Chondrocyte (in vitro differentiated cells): ENCODE data around the gene TMPRSS6. TPM values are rescaled to one million over a fixed set of nuclear protein-coding genes. Genes with fewer than 3 reads are reported as not detected.

ENCODE experiments used
- DNase-seq: peaks from one replicate; pipeline ENCODE4 v3.0.0; 2021; ENCODE audit warnings: mixed read lengths, low spot score
- H3K27ac Mint-ChIP-seq: one replicate; pipeline ENCODE4 v1.8.0; 2021; ENCODE audit warnings: mild to moderate bottlenecking, moderate library complexity, mixed read lengths; ENCODE audit not compliant: unreplicated experiment
- H3K27me3 Mint-ChIP-seq: 2 replicates; pipeline ENCODE4 v1.8.0; 2021; ENCODE audit warnings: low read depth, mixed read lengths
- H3K36me3 Mint-ChIP-seq: 2 replicates; pipeline ENCODE4 v1.8.0; 2021; ENCODE audit warnings: low read depth, mixed read lengths
- H3K4me1 Mint-ChIP-seq: 2 replicates; pipeline ENCODE4 v1.8.0; 2021; ENCODE audit warnings: low read depth, mild to moderate bottlenecking, mixed read lengths
- H3K4me3 Mint-ChIP-seq: one replicate; pipeline ENCODE4 v1.8.0; 2021; ENCODE audit warnings: mild to moderate bottlenecking, moderate library complexity, mixed read lengths; ENCODE audit not compliant: unreplicated experiment
- H3K9me3 Mint-ChIP-seq: 2 replicates; pipeline ENCODE4 v1.8.0; 2021; ENCODE audit warnings: low read depth, mixed read lengths
- total RNA-seq: library from RNA; stranded (reverse); gene quantifications from 3 replicates; pipeline ENCODE4 v1.2.1, GENCODE V29; 2021
- TF ChIP-seq, protein P1 (sequence below): fragments of 200-600 bp; sonication (generic); IDR thresholded peaks from 2 replicates; pipeline ENCODE4 v1.5.0; 2021; ENCODE audit warnings: antibody characterized with exemption, mild to moderate bottlenecking, moderate library complexity

TMPRSS6 gene
- total RNA-seq, 1 donor from 2014 or later = not detected

- Mint-ChIP-seq H3K36me3 (no peaks in the 10 kb centered on the region), H3K27me3 (peaks cover 14% of the 10 kb centered on the region), H3K4me3 (no peak overlapping the region), H3K27ac (no peak overlapping the region), H3K9me3 (no peaks in the 10 kb centered on the region), H3K4me1 (peaks cover 18% of the 10 kb centered on the region)
- TF ChIP-seq, protein P1, sequence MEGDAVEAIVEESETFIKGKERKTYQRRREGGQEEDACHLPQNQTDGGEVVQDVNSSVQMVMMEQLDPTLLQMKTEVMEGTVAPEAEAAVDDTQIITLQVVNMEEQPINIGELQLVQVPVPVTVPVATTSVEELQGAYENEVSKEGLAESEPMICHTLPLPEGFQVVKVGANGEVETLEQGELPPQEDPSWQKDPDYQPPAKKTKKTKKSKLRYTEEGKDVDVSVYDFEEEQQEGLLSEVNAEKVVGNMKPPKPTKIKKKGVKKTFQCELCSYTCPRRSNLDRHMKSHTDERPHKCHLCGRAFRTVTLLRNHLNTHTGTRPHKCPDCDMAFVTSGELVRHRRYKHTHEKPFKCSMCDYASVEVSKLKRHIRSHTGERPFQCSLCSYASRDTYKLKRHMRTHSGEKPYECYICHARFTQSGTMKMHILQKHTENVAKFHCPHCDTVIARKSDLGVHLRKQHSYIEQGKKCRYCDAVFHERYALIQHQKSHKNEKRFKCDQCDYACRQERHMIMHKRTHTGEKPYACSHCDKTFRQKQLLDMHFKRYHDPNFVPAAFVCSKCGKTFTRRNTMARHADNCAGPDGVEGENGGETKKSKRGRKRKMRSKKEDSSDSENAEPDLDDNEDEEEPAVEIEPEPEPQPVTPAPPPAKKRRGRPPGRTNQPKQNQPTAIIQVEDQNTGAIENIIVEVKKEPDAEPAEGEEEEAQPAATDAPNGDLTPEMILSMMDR = no peak
- no peak for DNase-seq
These were observed 72.7 kb downstream of the TMPRSS6 start for GRCh38 chr22:37036655-37037377.

- Mint-ChIP-seq H3K27ac (no peak overlapping the region), H3K4me1 (peaks cover 14% of the 10 kb centered on the region), H3K4me3 (no peak overlapping the region), H3K27me3 (peaks cover 14% of the 10 kb centered on the region), H3K36me3 (peaks cover 3% of the 10 kb centered on the region), H3K9me3 (no peaks in the 10 kb centered on the region)
- TF ChIP-seq, protein P1 = no peak
- DNase-seq = no peak
These were observed 75.7 kb downstream of the TMPRSS6 start for GRCh38 chr22:37033605-37034430.

DNA sequence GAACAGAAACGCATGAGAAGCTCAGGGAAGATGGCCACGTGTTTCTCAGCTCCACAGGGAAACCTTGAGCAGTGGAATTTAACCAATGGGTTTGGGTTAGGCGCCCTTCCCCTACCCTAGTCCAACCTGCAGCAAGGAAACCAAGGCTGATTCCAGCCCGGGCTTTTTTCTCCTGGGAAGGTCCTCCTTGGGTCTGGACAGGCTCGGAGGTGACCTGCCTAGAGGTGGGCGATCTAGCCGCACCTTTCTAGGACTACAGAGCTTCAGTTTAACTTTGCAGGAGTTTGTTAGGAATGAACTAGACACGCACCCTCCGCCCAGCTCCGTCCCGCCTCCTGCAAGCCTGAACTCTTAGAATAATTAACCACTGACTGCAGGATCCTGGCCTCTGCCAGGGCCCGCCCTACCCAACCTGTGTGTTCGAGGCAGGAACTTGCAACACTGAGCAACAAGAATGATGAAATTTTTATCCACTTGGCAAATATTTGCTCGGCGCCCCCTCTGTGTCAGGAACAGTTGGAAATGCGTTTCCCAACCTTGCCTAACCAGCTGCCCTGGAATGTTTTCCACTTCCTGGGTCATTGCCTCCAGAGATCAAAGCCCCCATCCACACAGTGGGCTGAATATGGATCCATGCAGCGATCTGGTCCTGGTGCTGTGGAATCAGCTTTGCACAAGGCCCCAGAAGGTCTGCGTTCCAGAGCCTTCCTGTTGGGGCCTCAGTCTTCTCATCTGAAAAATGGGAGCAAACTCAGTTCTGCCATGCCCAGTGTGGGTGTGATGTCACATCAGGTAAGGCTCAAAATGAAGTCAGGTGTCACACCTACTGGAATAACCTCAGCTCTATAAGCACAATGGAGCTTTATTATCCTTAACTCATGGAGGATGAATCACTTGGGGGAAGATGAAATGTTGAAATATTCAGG, 76.7 kb downstream of the TMPRSS6 start:
- TF ChIP-seq, protein P1 = no peak
- no peak overlapping the region for H3K4me3 Mint-ChIP-seq
- DNase-seq = no peak
- peaks cover 14% of the 10 kb centered on the region for H3K27me3 Mint-ChIP-seq
- H3K36me3 Mint-ChIP-seq = peaks cover 4% of the 10 kb centered on the region
- H3K4me1 Mint-ChIP-seq = peaks cover 14% of the 10 kb centered on the region
- peak overlapping the region; percentile 51 for H3K27ac Mint-ChIP-seq
- no peaks in the 10 kb centered on the region for H3K9me3 Mint-ChIP-seq

DNA sequence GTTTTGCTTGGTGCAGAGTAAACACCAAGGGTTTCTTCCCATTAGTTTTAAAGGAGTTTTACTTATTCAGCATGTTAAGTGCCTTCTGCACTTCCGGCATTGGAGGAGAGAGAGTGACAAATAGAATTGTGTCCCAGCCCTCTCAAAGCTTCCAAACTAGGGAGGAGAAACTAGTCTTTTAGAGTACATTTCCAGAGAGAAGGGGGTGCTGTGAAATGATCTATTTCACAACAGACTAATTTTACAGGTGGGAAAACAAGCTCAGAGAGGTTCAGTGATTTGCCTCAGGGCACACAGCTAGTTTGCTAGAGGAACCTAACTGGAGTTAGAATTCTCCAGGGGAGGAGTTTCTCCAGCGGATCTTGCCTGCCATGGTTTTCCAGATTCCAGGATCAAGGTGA, 77.4 kb downstream of the TMPRSS6 start:
- Mint-ChIP-seq H3K4me1 (peaks cover 14% of the 10 kb centered on the region), H3K9me3 (no peaks in the 10 kb centered on the region), H3K36me3 (peaks cover 4% of the 10 kb centered on the region), H3K4me3 (no peak overlapping the region), H3K27ac (no peak overlapping the region), H3K27me3 (peaks cover 14% of the 10 kb centered on the region)
- TF ChIP-seq, protein P1 = no peak
- no peak for DNase-seq
